NCI-H2081 (cell line): Measurements from ENCODE around the gene ALPG.
"Not testable (repeated sequence)": the region's sequence is repeated elsewhere in the genome, so short reads cannot be mapped to it uniquely, and the experiment has no call there.

Source experiments
- DNase-seq, 2 experiments: peaks; one replicate each; lab custom pipeline; 2025; lab: John Stamatoyannopoulos, UW

ALPG gene

GRCh38 chr2:232441147-232441651 lies 34.6 kb downstream of the ALPG start:
- DNase-seq, result no peak

- not testable (repeated sequence) for DNase-seq
Observed at GRCh38 chr2:232441922-232442321, 35.3 kb downstream of the ALPG start.

- DNase-seq, result not testable (repeated sequence)
Observed at GRCh38 chr2:232442431-232442830, 35.8 kb downstream of the ALPG start.

GRCh38 chr2:232443047-232443446 lies 36.4 kb downstream of the ALPG start:
- not testable (repeated sequence) for DNase-seq

- not testable (repeated sequence) for DNase-seq
Observed at GRCh38 chr2:232443669-232444408, 37.2 kb downstream of the ALPG start.

- DNase-seq, result peak; percentile 25 to 38
Observed at GRCh38 chr2:232444409-232445148, 37.9 kb downstream of the ALPG start.

- not testable (repeated sequence) for DNase-seq
Observed at GRCh38 chr2:232445149-232445885, 38.7 kb downstream of the ALPG start.

GRCh38 chr2:232446266-232446777 lies 39.7 kb downstream of the ALPG start:
- not testable (repeated sequence) for DNase-seq

GRCh38 chr2:232447091-232447620 lies 40.5 kb downstream of the ALPG start:
- DNase-seq, result no peak

- DNase-seq, result no peak
Observed at GRCh38 chr2:232447638-232448303, 41.1 kb downstream of the ALPG start.

GRCh38 chr2:232448304-232448690 lies 41.7 kb downstream of the ALPG start:
- no peak for DNase-seq

GRCh38 chr2:232449964-232450363 lies 43.3 kb downstream of the ALPG start:
- DNase-seq, result no peak

- not testable (repeated sequence) for DNase-seq
Observed at GRCh38 chr2:232451645-232452044, 45.0 kb downstream of the ALPG start.

GRCh38 chr2:232454630-232455029 lies 48.0 kb downstream of the ALPG start:
- no peak for DNase-seq

- no peak for DNase-seq
Observed at GRCh38 chr2:232455426-232456255, 49.0 kb downstream of the ALPG start, which contains the start of gene ALPI. Gene ALPI, plus strand, starts transcription at chr2:232456153. Its CDS starts 47 bp downstream, at chr2:232456200.

- no peak for DNase-seq
Observed at GRCh38 chr2:232456296-232457120, 49.9 kb downstream of the ALPG start.

- no peak for DNase-seq
Observed at GRCh38 chr2:232457121-232458011, 50.7 kb downstream of the ALPG start.

GRCh38 chr2:232458051-232458660 lies 51.5 kb downstream of the ALPG start:
- DNase-seq, result no peak
